HepG2 (cell line): ENCODE data around the gene CHFR. TPM values are rescaled to one million over a fixed set of nuclear protein-coding genes. Genes with fewer than 3 reads are reported as not detected.

Source experiments
- GTF3A ChIP-seq: sonication (generic); formaldehyde crosslinking; conservative IDR thresholded peaks from 2 replicates; pipeline ENCODE4 v1.4.0; 2020; ENCODE audit warnings: mild to moderate bottlenecking, missing genetic modification reagents
- MAFK ChIP-seq, 2 experiments: IDR thresholded peaks in 1 of 2; conservative IDR thresholded peaks in 1 of 2; 2 replicates each; pipeline ENCODE4 v1.6.1; 2011; ENCODE audit warnings: improper control_type of control experiment in 2 of 2, low read length in 2 of 2
- SMAD1 ChIP-seq: sonication (generic); formaldehyde crosslinking; IDR thresholded peaks from 2 replicates; pipeline ENCODE4 v1.4.0; 2020; ENCODE audit warnings: missing genetic modification reagents, low read depth, mild to moderate bottlenecking, borderline replicate concordance
- TCF7L2 ChIP-seq: IDR thresholded peaks from 2 replicates; pipeline ENCODE4 v1.6.1; 2011; ENCODE audit warnings: mild to moderate bottlenecking, low read depth, low read length, moderate library complexity
- ZFAT ChIP-seq: sonication (generic); formaldehyde crosslinking; conservative IDR thresholded peaks from 2 replicates; pipeline ENCODE4 v1.8.1; 2023; ENCODE audit warnings: missing genetic modification reagents, inconsistent platforms
- ZKSCAN8 ChIP-seq: IDR thresholded peaks from 2 replicates; pipeline ENCODE4 v1.6.1; 2016; ENCODE audit warnings: borderline replicate concordance, missing genetic modification reagents, missing compliant biosample characterization
- ZNF263 ChIP-seq: sonication (generic); formaldehyde crosslinking; IDR thresholded peaks from 2 replicates; pipeline ENCODE4 v1.4.0; 2020; ENCODE audit warnings: missing genetic modification reagents
- ZNF784 ChIP-seq: sonication (generic); formaldehyde crosslinking; IDR thresholded peaks from 2 replicates; pipeline ENCODE4 v1.5.1; 2020; ENCODE audit warnings: missing genetic modification reagents, mild to moderate bottlenecking, borderline replicate concordance
- polyA plus RNA-seq, 8 experiments: library from polyadenylated mRNA; depleted of rRNA in 3 of 8; stranded (reverse) in 7 of 8; unstranded in 1 of 8; fragments of >200 nt; fragmentation: Illumina TruSeq in 4 of 8; extraction: Trizol in 4 of 8; gene quantifications; 2 replicates each; pipeline versions ENCODE4 v1.2.1 to v1.2.3, GENCODE V29; 2011 to 2016; ENCODE audit warnings: low read depth in 4 of 8, missing spikeins in 1 of 8, mixed read lengths in 1 of 8; ENCODE audit not compliant: insufficient read depth in 1 of 8
- total RNA-seq, 5 experiments: library from RNA; depleted of rRNA; stranded (reverse); fragments of >200 nt; fragmentation: Illumina TruSeq; extraction: Trizol; gene quantifications; 2 replicates each; pipeline ENCODE4 v1.2.3, GENCODE V29; 2016; ENCODE audit warnings: low read depth in 1 of 5
- TF ChIP-seq, protein P1 (sequence below): sonication (generic); formaldehyde crosslinking; IDR thresholded peaks from 2 replicates; pipeline ENCODE4 v1.5.0; 2020; ENCODE audit warnings: mild to moderate bottlenecking, missing genetic modification reagents, borderline replicate concordance
- TF ChIP-seq, protein P2 (sequence below): sonication (generic); formaldehyde crosslinking; IDR thresholded peaks from 2 replicates; pipeline ENCODE4 v1.9.0; 2021; ENCODE audit warnings: mild to moderate bottlenecking, missing genetic modification reagents

The CHFR gene
- total and polyA plus RNA-seq, 2 of the 13 experiments (the other 11 are each of a cell fraction or from before 2014, with no cell fraction given) = 21.4 to 21.5 TPM

GRCh38 chr12:132887513-132888351 lies at the start of gene CHFR (continued):
- TF ChIP-seq TCF7L2 (no peak), ZNF784 (CRISPR knock-in tag) (peak; percentile 64; the same call in 1 of the 2 replicates), ZFAT (CRISPR knock-in tag) (no peak), GTF3A (CRISPR knock-in tag) (no peak), MAFK (conservative IDR thresholded peaks at IDR 0.05 in 1 of 2, IDR thresholded peaks at IDR 0.05 in 1 of 2; ENCODE audit: low read length in 2 of 2) (no peak), ZKSCAN8 (CRISPR knock-in tag) (peak; percentile 50; the same call in 1 of the 2 replicates), ZNF263 (CRISPR knock-in tag) (peak; percentile 93), SMAD1 (0 out of 2 replicates have a peak, but pooled peaks have one; percentile 5)
- TF ChIP-seq, protein P1, sequence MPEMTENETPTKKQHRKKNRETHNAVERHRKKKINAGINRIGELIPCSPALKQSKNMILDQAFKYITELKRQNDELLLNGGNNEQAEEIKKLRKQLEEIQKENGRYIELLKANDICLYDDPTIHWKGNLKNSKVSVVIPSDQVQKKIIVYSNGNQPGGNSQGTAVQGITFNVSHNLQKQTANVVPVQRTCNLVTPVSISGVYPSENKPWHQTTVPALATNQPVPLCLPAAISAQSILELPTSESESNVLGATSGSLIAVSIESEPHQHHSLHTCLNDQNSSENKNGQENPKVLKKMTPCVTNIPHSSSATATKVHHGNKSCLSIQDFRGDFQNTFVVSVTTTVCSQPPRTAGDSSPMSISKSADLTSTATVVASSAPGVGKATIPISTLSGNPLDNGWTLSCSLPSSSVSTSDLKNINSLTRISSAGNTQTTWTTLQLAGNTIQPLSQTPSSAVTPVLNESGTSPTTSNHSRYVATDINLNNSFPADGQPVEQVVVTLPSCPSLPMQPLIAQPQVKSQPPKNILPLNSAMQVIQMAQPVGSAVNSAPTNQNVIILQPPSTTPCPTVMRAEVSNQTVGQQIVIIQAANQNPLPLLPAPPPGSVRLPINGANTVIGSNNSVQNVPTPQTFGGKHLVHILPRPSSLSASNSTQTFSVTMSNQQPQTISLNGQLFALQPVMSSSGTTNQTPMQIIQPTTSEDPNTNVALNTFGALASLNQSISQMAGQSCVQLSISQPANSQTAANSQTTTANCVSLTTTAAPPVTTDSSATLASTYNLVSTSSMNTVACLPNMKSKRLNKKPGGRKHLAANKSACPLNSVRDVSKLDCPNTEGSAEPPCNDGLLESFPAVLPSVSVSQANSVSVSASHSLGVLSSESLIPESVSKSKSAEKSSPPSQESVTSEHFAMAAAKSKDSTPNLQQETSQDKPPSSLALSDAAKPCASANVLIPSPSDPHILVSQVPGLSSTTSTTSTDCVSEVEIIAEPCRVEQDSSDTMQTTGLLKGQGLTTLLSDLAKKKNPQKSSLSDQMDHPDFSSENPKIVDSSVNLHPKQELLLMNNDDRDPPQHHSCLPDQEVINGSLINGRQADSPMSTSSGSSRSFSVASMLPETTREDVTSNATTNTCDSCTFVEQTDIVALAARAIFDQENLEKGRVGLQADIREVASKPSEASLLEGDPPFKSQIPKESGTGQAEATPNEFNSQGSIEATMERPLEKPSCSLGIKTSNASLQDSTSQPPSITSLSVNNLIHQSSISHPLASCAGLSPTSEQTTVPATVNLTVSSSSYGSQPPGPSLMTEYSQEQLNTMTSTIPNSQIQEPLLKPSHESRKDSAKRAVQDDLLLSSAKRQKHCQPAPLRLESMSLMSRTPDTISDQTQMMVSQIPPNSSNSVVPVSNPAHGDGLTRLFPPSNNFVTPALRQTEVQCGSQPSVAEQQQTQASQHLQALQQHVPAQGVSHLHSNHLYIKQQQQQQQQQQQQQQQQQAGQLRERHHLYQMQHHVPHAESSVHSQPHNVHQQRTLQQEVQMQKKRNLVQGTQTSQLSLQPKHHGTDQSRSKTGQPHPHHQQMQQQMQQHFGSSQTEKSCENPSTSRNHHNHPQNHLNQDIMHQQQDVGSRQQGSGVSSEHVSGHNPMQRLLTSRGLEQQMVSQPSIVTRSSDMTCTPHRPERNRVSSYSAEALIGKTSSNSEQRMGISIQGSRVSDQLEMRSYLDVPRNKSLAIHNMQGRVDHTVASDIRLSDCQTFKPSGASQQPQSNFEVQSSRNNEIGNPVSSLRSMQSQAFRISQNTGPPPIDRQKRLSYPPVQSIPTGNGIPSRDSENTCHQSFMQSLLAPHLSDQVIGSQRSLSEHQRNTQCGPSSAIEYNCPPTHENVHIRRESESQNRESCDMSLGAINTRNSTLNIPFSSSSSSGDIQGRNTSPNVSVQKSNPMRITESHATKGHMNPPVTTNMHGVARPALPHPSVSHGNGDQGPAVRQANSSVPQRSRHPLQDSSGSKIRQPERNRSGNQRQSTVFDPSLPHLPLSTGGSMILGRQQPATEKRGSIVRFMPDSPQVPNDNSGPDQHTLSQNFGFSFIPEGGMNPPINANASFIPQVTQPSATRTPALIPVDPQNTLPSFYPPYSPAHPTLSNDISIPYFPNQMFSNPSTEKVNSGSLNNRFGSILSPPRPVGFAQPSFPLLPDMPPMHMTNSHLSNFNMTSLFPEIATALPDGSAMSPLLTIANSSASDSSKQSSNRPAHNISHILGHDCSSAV (CRISPR knock-in tag) = no peak
- TF ChIP-seq, protein P2, sequence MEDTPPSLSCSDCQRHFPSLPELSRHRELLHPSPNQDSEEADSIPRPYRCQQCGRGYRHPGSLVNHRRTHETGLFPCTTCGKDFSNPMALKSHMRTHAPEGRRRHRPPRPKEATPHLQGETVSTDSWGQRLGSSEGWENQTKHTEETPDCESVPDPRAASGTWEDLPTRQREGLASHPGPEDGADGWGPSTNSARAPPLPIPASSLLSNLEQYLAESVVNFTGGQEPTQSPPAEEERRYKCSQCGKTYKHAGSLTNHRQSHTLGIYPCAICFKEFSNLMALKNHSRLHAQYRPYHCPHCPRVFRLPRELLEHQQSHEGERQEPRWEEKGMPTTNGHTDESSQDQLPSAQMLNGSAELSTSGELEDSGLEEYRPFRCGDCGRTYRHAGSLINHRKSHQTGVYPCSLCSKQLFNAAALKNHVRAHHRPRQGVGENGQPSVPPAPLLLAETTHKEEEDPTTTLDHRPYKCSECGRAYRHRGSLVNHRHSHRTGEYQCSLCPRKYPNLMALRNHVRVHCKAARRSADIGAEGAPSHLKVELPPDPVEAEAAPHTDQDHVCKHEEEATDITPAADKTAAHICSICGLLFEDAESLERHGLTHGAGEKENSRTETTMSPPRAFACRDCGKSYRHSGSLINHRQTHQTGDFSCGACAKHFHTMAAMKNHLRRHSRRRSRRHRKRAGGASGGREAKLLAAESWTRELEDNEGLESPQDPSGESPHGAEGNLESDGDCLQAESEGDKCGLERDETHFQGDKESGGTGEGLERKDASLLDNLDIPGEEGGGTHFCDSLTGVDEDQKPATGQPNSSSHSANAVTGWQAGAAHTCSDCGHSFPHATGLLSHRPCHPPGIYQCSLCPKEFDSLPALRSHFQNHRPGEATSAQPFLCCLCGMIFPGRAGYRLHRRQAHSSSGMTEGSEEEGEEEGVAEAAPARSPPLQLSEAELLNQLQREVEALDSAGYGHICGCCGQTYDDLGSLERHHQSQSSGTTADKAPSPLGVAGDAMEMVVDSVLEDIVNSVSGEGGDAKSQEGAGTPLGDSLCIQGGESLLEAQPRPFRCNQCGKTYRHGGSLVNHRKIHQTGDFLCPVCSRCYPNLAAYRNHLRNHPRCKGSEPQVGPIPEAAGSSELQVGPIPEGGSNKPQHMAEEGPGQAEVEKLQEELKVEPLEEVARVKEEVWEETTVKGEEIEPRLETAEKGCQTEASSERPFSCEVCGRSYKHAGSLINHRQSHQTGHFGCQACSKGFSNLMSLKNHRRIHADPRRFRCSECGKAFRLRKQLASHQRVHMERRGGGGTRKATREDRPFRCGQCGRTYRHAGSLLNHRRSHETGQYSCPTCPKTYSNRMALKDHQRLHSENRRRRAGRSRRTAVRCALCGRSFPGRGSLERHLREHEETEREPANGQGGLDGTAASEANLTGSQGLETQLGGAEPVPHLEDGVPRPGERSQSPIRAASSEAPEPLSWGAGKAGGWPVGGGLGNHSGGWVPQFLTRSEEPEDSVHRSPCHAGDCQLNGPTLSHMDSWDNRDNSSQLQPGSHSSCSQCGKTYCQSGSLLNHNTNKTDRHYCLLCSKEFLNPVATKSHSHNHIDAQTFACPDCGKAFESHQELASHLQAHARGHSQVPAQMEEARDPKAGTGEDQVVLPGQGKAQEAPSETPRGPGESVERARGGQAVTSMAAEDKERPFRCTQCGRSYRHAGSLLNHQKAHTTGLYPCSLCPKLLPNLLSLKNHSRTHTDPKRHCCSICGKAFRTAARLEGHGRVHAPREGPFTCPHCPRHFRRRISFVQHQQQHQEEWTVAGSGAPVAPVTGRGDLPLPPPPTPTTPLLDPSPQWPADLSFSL (CRISPR knock-in tag) = no peak
